Testis (tissue), 2 donors: ENCODE measurements around the gene RPL22L1.

ENCODE experiments used
- POLR2A ChIP-seq: fragments of 450-650 bp; IDR thresholded peaks from one replicate; pipeline ENCODE4 v1.6.1; 2017; ENCODE audit warnings: antibody characterized with exemption, mild to moderate bottlenecking, moderate library complexity
- TF ChIP-seq, protein P1 (sequence below), 3 experiments: fragments of 450-650 bp in 2 of 3; fragments of 200-600 bp in 1 of 3; sonication (generic) in 1 of 3; IDR thresholded peaks; one replicate each; pipeline ENCODE4 v1.5.1; 2016 to 2019; ENCODE audit warnings: antibody characterized with exemption in 3 of 3, mild to moderate bottlenecking in 2 of 3, moderate library complexity in 1 of 3

DNA sequence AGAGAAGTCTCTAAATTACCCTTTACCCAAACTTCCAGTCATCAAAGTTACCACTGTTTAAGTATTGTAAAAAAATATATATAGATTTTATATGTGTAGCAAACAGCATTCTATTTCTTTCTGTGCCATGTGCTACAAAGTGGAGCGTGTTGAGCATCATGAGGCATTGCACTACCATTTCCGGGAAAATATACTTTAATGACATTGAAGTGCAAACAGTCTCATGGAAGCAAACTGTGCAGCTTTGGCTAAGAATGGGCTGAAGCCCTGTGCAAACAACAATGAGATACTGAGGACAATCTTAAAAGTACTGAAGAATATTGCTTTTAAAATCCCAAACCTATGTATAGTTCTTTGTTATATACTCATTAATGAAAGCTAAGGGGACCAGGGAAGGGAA lies 6.5 kb upstream of the RPL22L1 start:
- TF ChIP-seq, protein P1, sequence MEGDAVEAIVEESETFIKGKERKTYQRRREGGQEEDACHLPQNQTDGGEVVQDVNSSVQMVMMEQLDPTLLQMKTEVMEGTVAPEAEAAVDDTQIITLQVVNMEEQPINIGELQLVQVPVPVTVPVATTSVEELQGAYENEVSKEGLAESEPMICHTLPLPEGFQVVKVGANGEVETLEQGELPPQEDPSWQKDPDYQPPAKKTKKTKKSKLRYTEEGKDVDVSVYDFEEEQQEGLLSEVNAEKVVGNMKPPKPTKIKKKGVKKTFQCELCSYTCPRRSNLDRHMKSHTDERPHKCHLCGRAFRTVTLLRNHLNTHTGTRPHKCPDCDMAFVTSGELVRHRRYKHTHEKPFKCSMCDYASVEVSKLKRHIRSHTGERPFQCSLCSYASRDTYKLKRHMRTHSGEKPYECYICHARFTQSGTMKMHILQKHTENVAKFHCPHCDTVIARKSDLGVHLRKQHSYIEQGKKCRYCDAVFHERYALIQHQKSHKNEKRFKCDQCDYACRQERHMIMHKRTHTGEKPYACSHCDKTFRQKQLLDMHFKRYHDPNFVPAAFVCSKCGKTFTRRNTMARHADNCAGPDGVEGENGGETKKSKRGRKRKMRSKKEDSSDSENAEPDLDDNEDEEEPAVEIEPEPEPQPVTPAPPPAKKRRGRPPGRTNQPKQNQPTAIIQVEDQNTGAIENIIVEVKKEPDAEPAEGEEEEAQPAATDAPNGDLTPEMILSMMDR (IDR thresholded peaks at IDR 0.05): no peak
- TF ChIP-seq POLR2A: no peak
